ENCODE measurements around the gene LNP1.

- no peak for TF ChIP-seq CTCF (IDR thresholded peaks at IDR 0.05; ENCODE audit: insufficient read depth, low read length)
- no peak for TF ChIP-seq GABPA (IDR thresholded peaks at IDR 0.05; ENCODE audit: low read depth)
- TF ChIP-seq REST (IDR thresholded peaks at IDR 0.05; ENCODE audit: insufficient replicate concordance, low read depth): no peak
- TF ChIP-seq POLR2AphosphoS5 (IDR thresholded peaks at IDR 0.05; ENCODE audit: low read depth): no peak
These were observed 48.8 kb upstream of the LNP1 start for GRCh38 chr3:100352296-100353231.

Data from HL-60 (cell line).